RKO (cell line): ENCODE measurements around the gene CPS1.

Experiments
- DNase-seq: peaks from one replicate; pipeline ENCODE4 v3.0.0-alpha.2; 2016; ENCODE audit warnings: low spot score

Gene CPS1

GRCh38 chr2:210556329-210556980, at the start of gene CPS1:
CPS1 (plus strand) TSS chr2:210556599; CDS start chr2:210556734, 135 bp downstream.
- no peak for DNase-seq

GRCh38 chr2:210515911-210516310, 40.5 kb upstream of the CPS1 start:
- no peak for DNase-seq

- DNase-seq = no peak
Measured at GRCh38 chr2:210517264-210517663, 39.1 kb upstream of the CPS1 start.

GRCh38 chr2:210519594-210519993, 36.8 kb upstream of the CPS1 start:
- DNase-seq = no peak

- no peak for DNase-seq
Measured at GRCh38 chr2:210522399-210522798, 34.0 kb upstream of the CPS1 start.

GRCh38 chr2:210523650-210524289, 32.6 kb upstream of the CPS1 start:
- no peak for DNase-seq

GRCh38 chr2:210524533-210524932, 31.9 kb upstream of the CPS1 start:
- DNase-seq = no peak

- no peak for DNase-seq
Measured at GRCh38 chr2:210527286-210527685, 29.1 kb upstream of the CPS1 start.

GRCh38 chr2:210528716-210529115, 27.7 kb upstream of the CPS1 start:
- no peak for DNase-seq

- no peak for DNase-seq
Measured at GRCh38 chr2:210531050-210531449, 25.3 kb upstream of the CPS1 start.

GRCh38 chr2:210531482-210531881, 24.9 kb upstream of the CPS1 start:
- DNase-seq = no peak

GRCh38 chr2:210533389-210533788, 23.0 kb upstream of the CPS1 start:
- no peak for DNase-seq

- DNase-seq = no peak
Measured at GRCh38 chr2:210534879-210535278, 21.5 kb upstream of the CPS1 start.

GRCh38 chr2:210536973-210537650, 19.3 kb upstream of the CPS1 start:
- no peak for DNase-seq

- DNase-seq = no peak
Measured at GRCh38 chr2:210539035-210539434, 17.4 kb upstream of the CPS1 start.

- DNase-seq = no peak
Measured at GRCh38 chr2:210539578-210540416, 16.6 kb upstream of the CPS1 start.

- DNase-seq = no peak
Measured at GRCh38 chr2:210540471-210540870, 15.9 kb upstream of the CPS1 start.

GRCh38 chr2:210540900-210541289, 15.5 kb upstream of the CPS1 start:
- no peak for DNase-seq

GRCh38 chr2:210541290-210541902, 15.0 kb upstream of the CPS1 start:
- no peak for DNase-seq

GRCh38 chr2:210544007-210544590, 12.3 kb upstream of the CPS1 start:
- no peak for DNase-seq

GRCh38 chr2:210544831-210545230, 11.6 kb upstream of the CPS1 start:
- no peak for DNase-seq
